Measurements from ENCODE around the gene PRIM2.
"Not testable (repeated sequence)": the region's sequence is repeated elsewhere in the genome, so short reads cannot be mapped to it uniquely, and the experiment has no call there.

The PRIM2 gene

GRCh38 chr6:57516776-57517175, 199.3 kb downstream of the PRIM2 start:
- DNase-seq (ENCODE audit: insufficient read length, low spot score); FAIRE-seq: not testable (repeated sequence)

- not testable (repeated sequence) for DNase-seq (ENCODE audit: insufficient read length, low spot score); FAIRE-seq
Measured at GRCh38 chr6:57519198-57519597, 201.8 kb downstream of the PRIM2 start.

DNA sequence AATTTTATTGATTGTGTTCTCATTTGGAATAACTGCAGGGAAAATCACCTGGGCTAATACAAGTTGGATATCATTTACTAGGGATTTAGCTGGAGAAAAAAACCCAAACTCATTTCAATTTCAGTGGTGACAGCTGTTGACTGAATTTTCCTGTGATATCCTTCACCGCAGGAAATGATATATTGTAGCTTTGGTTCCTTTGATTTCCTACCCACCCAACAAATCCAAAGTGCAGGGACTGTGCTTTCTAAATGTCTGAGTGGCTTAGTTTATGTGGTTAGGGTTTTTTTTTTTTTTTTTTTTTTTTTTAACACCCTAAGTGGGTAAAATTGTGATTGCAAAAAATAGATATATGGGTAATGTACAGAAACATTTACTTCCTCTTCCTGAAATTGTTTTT, 203.7 kb downstream of the PRIM2 start:
- not testable (repeated sequence) for FAIRE-seq; DNase-seq (ENCODE audit: insufficient read length, low spot score)

GRCh38 chr6:57523221-57523620, 205.8 kb downstream of the PRIM2 start:
- not testable (repeated sequence) for FAIRE-seq

DNA sequence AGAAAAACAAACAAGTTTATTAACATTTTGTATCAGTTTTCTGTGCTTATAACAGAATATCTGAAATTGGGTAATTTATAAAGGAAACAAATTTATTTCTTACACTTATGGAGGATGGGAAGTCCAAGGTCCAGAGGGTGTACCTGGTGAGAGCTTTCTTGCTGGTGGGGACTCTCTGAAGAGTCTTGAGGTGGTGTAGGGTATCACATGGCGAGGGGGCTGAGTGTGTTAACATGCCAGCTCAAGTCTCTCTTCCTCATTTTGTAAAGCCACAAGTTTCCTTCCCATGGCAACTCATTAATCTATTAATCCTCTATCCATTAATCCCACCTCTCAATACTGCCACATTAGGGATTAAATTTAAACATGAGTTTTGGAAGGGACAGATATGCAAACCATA, 212.3 kb downstream of the PRIM2 start:
- not testable (repeated sequence) for FAIRE-seq; DNase-seq (ENCODE audit: insufficient read length, low spot score)

More at GRCh38 chr6:57523221-57523620, 205.8 kb downstream of the PRIM2 start:
- not testable (repeated sequence) for DNase-seq (ENCODE audit: insufficient read length, low spot score)

GRCh38 chr6:57532660-57533059, 215.2 kb downstream of the PRIM2 start:
- FAIRE-seq; DNase-seq (ENCODE audit: insufficient read length, low spot score): not testable (repeated sequence)

- not testable (repeated sequence) for FAIRE-seq; DNase-seq (ENCODE audit: insufficient read length, low spot score)
Measured at GRCh38 chr6:57535121-57535520, 217.7 kb downstream of the PRIM2 start.

- DNase-seq (ENCODE audit: insufficient read length, low spot score); FAIRE-seq: not testable (repeated sequence)
Measured at GRCh38 chr6:57535994-57536393, 218.6 kb downstream of the PRIM2 start.

GRCh38 chr6:57537916-57538315, 220.5 kb downstream of the PRIM2 start:
- not testable (repeated sequence) for DNase-seq (ENCODE audit: insufficient read length, low spot score); FAIRE-seq

GRCh38 chr6:57551961-57552360, 234.5 kb downstream of the PRIM2 start:
- DNase-seq (ENCODE audit: insufficient read length, low spot score); FAIRE-seq: not testable (repeated sequence)

DNA sequence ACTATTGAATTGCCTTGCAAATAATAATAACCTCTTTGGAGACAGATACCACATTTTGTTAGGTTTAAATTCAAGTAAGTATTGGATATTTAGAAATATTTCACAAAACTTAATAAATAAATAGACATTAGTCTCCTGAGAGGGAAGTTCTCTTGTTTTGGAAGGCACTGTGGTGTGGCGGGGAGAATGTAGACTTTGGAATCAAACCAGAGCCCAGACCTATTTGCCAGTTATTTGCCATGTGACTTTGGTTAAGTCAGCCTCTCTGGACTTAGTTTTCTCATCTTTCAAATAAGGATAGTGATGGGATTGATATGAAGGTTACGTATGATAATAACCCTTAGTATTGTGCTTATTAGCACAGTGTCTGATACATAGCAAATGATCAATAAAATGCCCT, 240.4 kb downstream of the PRIM2 start:
- not testable (repeated sequence) for DNase-seq (ENCODE audit: insufficient read length, low spot score); FAIRE-seq

DNA sequence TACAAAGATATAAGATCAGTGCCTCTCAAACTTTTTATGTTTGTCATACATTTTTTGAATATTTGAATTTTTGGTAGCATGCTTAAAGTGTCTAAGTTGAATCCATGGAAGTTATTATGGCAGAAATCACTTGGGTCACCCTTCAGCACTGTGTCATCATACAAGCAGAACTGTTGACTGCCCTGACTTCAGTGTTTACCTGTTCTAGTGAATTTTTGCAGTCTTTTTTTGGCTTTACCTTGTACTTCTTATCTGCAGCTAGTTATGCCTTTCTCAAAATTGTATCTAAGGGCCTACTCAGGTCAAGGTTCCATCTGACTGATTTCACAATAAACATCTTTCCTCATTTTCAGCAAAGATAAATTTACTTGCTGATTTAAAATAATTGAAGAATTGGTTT, 241.7 kb downstream of the PRIM2 start:
- FAIRE-seq; DNase-seq (ENCODE audit: insufficient read length, low spot score): not testable (repeated sequence)

DNA sequence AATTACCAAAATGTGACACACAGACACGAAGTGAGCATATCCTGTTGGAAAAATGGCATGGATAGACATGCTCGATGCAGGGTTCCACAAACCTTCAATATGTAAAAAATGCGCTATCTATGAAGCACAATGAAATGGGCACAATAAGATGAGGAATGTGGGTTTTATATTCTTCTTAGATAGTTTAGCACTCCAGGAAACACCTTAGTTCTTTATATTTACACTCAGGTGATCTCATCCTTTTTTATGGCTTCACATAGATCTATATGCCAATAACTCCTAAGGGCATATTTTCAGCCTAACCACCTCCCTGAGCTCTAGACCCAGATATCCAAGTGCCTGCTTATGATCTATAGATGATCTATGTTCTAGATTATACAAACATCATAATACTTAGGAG, 244.8 kb downstream of the PRIM2 start:
- not testable (repeated sequence) for FAIRE-seq; DNase-seq (ENCODE audit: insufficient read length, low spot score)

GRCh38 chr6:57572119-57572518, 254.7 kb downstream of the PRIM2 start:
- DNase-seq (ENCODE audit: insufficient read length, low spot score); FAIRE-seq: not testable (repeated sequence)

GRCh38 chr6:57572844-57573243, 255.4 kb downstream of the PRIM2 start:
- FAIRE-seq; DNase-seq (ENCODE audit: insufficient read length, low spot score): not testable (repeated sequence)

- not testable (repeated sequence) for FAIRE-seq; DNase-seq (ENCODE audit: insufficient read length, low spot score)
Measured at GRCh38 chr6:57577023-57577422, 259.6 kb downstream of the PRIM2 start.

GRCh38 chr6:57579489-57579888, 262.1 kb downstream of the PRIM2 start:
- DNase-seq (ENCODE audit: insufficient read length, low spot score); FAIRE-seq: not testable (repeated sequence)

DNA sequence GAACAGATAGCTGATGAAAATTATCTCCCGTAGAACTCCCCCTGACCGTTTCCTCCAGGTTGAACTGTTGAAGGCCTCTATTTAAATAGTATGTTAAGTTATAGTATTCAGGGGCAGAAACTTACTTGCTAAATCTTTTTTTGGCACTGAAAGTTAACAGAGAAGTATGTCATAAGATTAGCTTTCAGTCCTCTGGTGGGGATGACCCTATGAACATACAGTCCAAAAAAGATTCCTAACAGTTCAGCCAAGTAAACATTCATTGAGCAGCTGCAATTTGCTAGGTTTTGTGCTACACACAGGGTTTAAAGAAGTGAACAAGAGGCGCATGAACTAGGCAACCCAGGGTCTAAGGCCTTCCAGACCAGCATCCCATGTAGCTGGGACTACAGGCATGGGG, 264.2 kb downstream of the PRIM2 start:
- not testable (repeated sequence) for DNase-seq (ENCODE audit: insufficient read length, low spot score); FAIRE-seq

- DNase-seq (ENCODE audit: insufficient read length, low spot score); FAIRE-seq: not testable (repeated sequence)
Measured at GRCh38 chr6:57601105-57601504, 283.7 kb downstream of the PRIM2 start.

DNA sequence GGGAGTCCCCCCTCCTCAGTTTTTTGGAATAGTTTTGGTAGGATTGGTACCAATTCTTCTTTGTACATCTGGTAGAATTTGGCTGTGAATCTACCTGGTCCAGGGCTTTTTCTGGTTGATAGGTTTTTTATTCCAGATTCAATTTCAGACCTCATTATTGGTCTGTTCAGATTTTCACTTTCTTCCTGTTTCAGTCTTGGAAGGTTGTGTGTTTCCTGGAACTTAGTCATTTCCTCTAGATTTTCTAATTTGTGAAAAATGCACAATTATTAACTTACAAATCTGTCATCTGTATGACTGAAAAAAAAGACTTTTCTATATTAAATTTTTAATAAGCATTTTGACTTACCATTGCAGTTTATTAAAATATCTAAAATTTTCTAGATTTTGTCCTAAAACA, 287.9 kb downstream of the PRIM2 start:
- FAIRE-seq; DNase-seq (ENCODE audit: insufficient read length, low spot score): not testable (repeated sequence)

- FAIRE-seq; DNase-seq (ENCODE audit: insufficient read length, low spot score): not testable (repeated sequence)
Measured at GRCh38 chr6:57606331-57606730, 288.9 kb downstream of the PRIM2 start.

DNA sequence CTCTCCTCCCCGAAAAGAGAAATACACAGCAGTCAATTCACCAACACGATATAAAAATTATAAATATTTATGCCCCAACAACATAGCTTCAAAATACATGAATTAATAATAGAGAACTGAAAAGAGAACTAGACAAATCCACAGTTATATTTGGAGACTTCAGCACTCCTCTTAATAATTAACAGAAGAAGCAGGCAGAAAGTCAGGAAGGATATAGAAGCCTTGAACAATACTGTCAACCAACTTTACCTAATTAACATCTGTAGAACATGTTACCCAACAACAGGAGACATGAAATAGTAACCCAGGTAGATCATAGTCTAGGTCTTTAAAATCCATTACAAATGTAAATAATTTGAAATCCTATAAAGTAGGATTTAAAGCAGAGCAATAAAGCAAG, 293.2 kb downstream of the PRIM2 start:
- not testable (repeated sequence) for FAIRE-seq; DNase-seq (ENCODE audit: insufficient read length, low spot score)
